ENCODE results near the gene ELMOD3. TPM values are rescaled to one million over a fixed set of nuclear protein-coding genes. Genes with fewer than 3 reads are reported as not detected.

ELMOD3 gene
- 10 to 100 TPM; 12.4 to 18.9 TPM for total RNA-seq
- 19.1 TPM for polyA plus RNA-seq (2013, experiment 1 of 2)
- 19.3 TPM for polyA plus RNA-seq (2013, experiment 2 of 2)
- long read RNA-seq, experiment 1, partial matches to known transcripts: 0 of 4 reads
- long read RNA-seq, experiment 1, other reads (novel, unspliced or antisense): 4 of 4 reads
- long read RNA-seq, experiment 2, transcript ELMOD3-203 (14 exons, 2,413 nt): major isoform, 5 of 37 reads
- long read RNA-seq, experiment 2, partial matches to known transcripts: 6 of 37 reads
- long read RNA-seq, experiment 2, other reads (novel, unspliced or antisense): 22 of 37 reads
- long read RNA-seq, experiment 3, transcript ELMOD3-202 (13 exons, 2,332 nt): major isoform, 7 of 56 reads
- long read RNA-seq, experiment 3, transcript ELMOD3-203 (14 exons, 2,413 nt): minor isoform, 5 of 56 reads
- long read RNA-seq, experiment 3, partial matches to known transcripts: 6 of 56 reads
- long read RNA-seq, experiment 3, other reads (novel, unspliced or antisense): 38 of 56 reads
- long read RNA-seq, experiment 4, partial matches to known transcripts: 1 of 12 reads
- long read RNA-seq, experiment 4, other reads (novel, unspliced or antisense): 9 of 12 reads

DNA sequence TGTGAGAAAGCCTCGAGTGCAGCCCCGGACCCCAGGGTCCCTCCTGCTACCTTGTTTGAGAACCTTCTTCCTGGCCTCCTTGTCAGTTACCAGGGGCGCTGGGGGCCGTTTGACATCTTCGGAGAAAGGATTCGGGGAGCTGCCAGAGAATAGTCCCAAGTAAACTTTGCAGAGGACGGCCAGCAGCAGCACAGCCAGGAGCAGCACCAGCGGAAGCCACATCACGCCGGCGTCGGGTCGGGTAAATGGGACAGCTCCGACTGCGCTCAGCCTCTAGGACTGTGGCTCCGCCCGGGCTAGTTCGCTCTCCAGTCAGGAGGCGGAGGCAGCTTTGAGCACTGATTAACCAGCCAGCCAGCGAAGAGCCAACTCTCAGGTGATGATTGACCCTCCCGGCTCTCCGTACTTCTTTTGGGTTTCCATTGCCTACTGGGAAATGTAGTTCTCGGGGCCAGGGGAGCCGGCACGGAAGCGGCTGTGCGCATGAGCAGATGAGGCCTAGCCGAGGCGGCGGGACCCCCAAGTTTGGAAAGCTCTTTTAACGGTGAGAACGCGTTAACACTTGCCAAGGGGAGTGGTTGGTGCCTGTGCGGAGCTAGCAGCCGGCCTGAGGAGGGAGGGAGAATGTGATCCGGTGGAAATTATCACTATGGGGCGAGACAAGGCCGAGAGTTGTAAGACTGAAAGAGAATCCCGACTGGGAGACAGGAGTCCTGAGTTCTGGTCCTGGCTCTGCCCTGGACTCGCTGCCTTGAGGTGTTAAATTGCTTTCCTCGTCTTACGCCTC is at the start of gene ELMOD3, which contains the start of gene RETSAT:
TSS of gene ELMOD3 (plus strand) at position 484 of the 787 bp plus-strand sequence. CDS start 2,430 bp downstream, outside the sequence.
TSS of gene RETSAT (minus strand) at position 243 of the 787 bp plus-strand sequence. CDS start at position 222, 21 bp downstream.
- Mint-ChIP-seq H3K27me3 (ENCODE audit: insufficient read depth) (peaks cover 2% of the 10 kb centered on the region), H3K4me1 (peaks cover 21% of the 10 kb centered on the region), H3K27ac (peak within 1 kb of the TSS; percentile 96), H3K4me3 (peak within 1 kb of the TSS; percentile 90), H3K9me3 (no peaks in the 10 kb centered on the region), H3K36me3 (ENCODE audit: low read depth) (peaks cover 17% of the 10 kb centered on the region)
- WGBS, 2 experiments (ENCODE audit: insufficient coverage in 1 of 2, insufficient read length in 1 of 2): 3 to 5% methylated on average over 31 to 42 of the region's 42 CpGs
- H3K9ac ChIP-seq (ENCODE audit: extremely low read depth, low read length, poor library complexity, severe bottlenecking): peak within 1 kb of the TSS; percentile 69
- peak; percentile 99 for DNase-seq
- peaks cover 36% of the 10 kb centered on the region for H3K36me3 ChIP-seq (ENCODE audit: control insufficient read depth, insufficient read depth, low read length)
- peaks cover 8% of the 10 kb centered on the region for H3K4me1 ChIP-seq (ENCODE audit: control insufficient read depth, insufficient read depth, low read length)
- H3K27ac ChIP-seq (ENCODE audit: low read depth, low read length): no peak within 1 kb of the TSS
- no peaks in the 10 kb centered on the region for H3K27me3 ChIP-seq (ENCODE audit: control insufficient read depth, insufficient read depth, low read length, poor library complexity, severe bottlenecking)
- H3K4me3 ChIP-seq (ENCODE audit: low read length): peak within 1 kb of the TSS; percentile 92
- H3K9me3 ChIP-seq (ENCODE audit: control insufficient read depth, low read length): no peaks in the 10 kb centered on the region
- TF ChIP-seq, protein P1, sequence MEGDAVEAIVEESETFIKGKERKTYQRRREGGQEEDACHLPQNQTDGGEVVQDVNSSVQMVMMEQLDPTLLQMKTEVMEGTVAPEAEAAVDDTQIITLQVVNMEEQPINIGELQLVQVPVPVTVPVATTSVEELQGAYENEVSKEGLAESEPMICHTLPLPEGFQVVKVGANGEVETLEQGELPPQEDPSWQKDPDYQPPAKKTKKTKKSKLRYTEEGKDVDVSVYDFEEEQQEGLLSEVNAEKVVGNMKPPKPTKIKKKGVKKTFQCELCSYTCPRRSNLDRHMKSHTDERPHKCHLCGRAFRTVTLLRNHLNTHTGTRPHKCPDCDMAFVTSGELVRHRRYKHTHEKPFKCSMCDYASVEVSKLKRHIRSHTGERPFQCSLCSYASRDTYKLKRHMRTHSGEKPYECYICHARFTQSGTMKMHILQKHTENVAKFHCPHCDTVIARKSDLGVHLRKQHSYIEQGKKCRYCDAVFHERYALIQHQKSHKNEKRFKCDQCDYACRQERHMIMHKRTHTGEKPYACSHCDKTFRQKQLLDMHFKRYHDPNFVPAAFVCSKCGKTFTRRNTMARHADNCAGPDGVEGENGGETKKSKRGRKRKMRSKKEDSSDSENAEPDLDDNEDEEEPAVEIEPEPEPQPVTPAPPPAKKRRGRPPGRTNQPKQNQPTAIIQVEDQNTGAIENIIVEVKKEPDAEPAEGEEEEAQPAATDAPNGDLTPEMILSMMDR (conservative IDR thresholded peaks at IDR 0.05): no peak

DNA sequence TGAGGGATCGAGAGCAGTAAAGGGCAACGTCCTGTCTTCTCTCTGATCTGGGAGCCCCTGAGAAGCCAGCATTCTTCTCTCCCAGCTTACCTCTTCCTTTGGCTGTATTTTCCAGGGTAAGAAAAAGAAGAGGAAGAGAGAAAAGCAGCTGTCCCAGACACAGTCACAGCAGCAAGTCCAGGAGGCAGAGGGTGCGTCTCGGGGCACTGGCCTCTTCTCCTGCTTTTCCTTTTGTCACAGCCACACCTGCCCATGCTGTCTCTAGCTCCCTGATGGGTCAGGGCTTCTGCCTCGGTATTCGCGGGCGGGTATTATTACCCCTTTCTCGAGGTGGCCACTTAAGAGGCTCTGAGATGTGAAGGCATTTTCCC is 47.1 kb upstream of the ELMOD3 start:
- Mint-ChIP-seq H3K27ac (no peak overlapping the region), H3K27me3 (ENCODE audit: insufficient read depth) (no peaks in the 10 kb centered on the region), H3K9me3 (no peaks in the 10 kb centered on the region), H3K4me3 (no peak overlapping the region), H3K4me1 (peaks cover 6% of the 10 kb centered on the region), H3K36me3 (ENCODE audit: low read depth) (peaks cover 66% of the 10 kb centered on the region)
- Histone ChIP-seq H3K9ac (ENCODE audit: extremely low read depth, low read length, poor library complexity, severe bottlenecking) (no peak overlapping the region), H3K36me3 (ENCODE audit: control insufficient read depth, insufficient read depth, low read length) (peaks cover 69% of the 10 kb centered on the region), H3K9me3 (ENCODE audit: control insufficient read depth, low read length) (no peaks in the 10 kb centered on the region), H3K4me1 (ENCODE audit: control insufficient read depth, insufficient read depth, low read length) (no peaks in the 10 kb centered on the region), H3K27me3 (ENCODE audit: control insufficient read depth, insufficient read depth, low read length, poor library complexity, severe bottlenecking) (no peaks in the 10 kb centered on the region), H3K27ac (ENCODE audit: low read depth, low read length) (no peak overlapping the region), H3K4me3 (ENCODE audit: low read length) (no peak overlapping the region)
- WGBS, 2 experiments (ENCODE audit: insufficient coverage in 1 of 2, insufficient read length in 1 of 2): 95 to 100% methylated on average over 4 to 9 of the region's 9 CpGs
- TF ChIP-seq, protein P1 (conservative IDR thresholded peaks at IDR 0.05): no peak
- DNase-seq: no peak

DNA sequence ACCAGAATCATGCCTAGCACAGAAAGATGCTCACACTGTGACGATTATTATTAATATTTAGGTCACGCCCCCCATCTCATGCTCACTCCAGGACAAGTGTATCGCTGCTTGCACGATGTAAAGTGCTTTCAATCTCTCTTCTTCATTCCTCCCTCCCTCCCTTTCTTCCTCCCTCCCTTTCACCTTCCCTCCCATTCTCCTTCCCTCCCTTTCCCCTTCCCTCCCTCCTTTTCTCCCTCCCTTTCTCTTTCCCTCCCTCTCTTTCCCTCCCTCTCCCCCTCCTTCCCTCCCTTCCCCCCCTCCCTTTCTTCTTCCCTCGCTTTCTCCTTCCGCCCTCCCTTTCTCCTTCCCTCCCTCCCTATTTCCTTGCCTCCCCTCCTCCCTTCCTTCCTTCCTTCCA is 46.4 kb upstream of the ELMOD3 start:
- Mint-ChIP-seq H3K4me3 (no peak overlapping the region), H3K4me1 (peaks cover 6% of the 10 kb centered on the region), H3K27ac (no peak overlapping the region), H3K9me3 (no peaks in the 10 kb centered on the region), H3K36me3 (ENCODE audit: low read depth) (peaks cover 62% of the 10 kb centered on the region), H3K27me3 (ENCODE audit: insufficient read depth) (no peaks in the 10 kb centered on the region)
- Histone ChIP-seq H3K9ac (ENCODE audit: extremely low read depth, low read length, poor library complexity, severe bottlenecking) (no peak overlapping the region), H3K4me1 (ENCODE audit: control insufficient read depth, insufficient read depth, low read length) (no peaks in the 10 kb centered on the region), H3K27me3 (ENCODE audit: control insufficient read depth, insufficient read depth, low read length, poor library complexity, severe bottlenecking) (no peaks in the 10 kb centered on the region), H3K4me3 (ENCODE audit: low read length) (no peak overlapping the region), H3K9me3 (ENCODE audit: control insufficient read depth, low read length) (no peaks in the 10 kb centered on the region), H3K27ac (ENCODE audit: low read depth, low read length) (no peak overlapping the region), H3K36me3 (ENCODE audit: control insufficient read depth, insufficient read depth, low read length) (peaks cover 63% of the 10 kb centered on the region)
- no peak for DNase-seq
- 83 to 92% methylated on average over 4 to 6 of the region's 6 CpGs for WGBS, 2 experiments (ENCODE audit: insufficient coverage in 1 of 2, insufficient read length in 1 of 2)
- TF ChIP-seq, protein P1 (conservative IDR thresholded peaks at IDR 0.05): no peak

Data from endodermal cell (in vitro differentiated cells).